ENCODE measurements around the gene CNTNAP2.

CNTNAP2 gene

DNA sequence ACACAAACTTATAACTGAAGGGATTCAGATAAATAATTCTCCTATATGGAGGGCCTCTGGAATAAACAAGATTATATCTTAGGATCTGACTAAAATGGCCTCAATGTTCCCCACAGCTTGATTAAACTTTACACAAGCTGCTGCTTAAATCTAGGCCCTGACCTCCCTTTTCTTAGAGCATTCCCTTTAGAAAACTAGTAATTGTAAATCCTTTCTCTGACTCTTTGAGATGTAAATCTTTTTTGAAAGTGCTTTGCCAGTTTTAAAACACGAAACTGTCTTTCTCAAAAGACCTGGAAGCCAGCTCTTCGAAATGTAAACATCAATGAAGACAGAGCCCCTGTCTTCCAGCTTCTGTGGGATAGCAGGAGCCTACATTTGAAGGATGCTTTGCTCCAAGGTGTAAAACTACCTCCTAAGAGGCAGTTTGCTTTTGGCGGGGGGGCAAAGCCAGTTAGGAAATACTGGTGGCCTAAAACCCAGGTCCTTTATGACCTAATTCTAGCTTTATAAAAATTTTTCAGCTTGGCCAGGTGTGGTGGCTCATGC is 758.7 kb downstream of the CNTNAP2 start:
- TF ChIP-seq YY1 (IDR thresholded peaks at IDR 0.05; ENCODE audit: insufficient read depth, insufficient read length) (no peak), ZNF274 (IDR thresholded peaks at IDR 0.05; ENCODE audit: low read depth, low read length) (no peak), SUZ12 (IDR thresholded peaks at IDR 0.05; ENCODE audit: extremely low read depth, insufficient read depth, insufficient read length) (no peak)
- peak; percentile 33 for DNase-seq (ENCODE audit: low read depth, low spot score)
- Histone ChIP-seq H3K36me3 (ENCODE audit: insufficient read depth, insufficient read length, low read length) (no peaks in the 10 kb centered on the region), H3K4me1 (ENCODE audit: insufficient read depth, insufficient read length) (no peaks in the 10 kb centered on the region), H3K9ac (ENCODE audit: insufficient read length, low read depth) (no peak overlapping the region), H3K27me3 (ENCODE audit: insufficient read depth, insufficient read length) (no peaks in the 10 kb centered on the region), H3K4me3 (ENCODE audit: insufficient read length, low read depth) (no peak overlapping the region), H3K9me3 (ENCODE audit: insufficient read depth, low read length) (no peaks in the 10 kb centered on the region)

- no peaks in the 10 kb centered on the region for H3K36me3 ChIP-seq (ENCODE audit: insufficient read depth, insufficient read length, low read length)
- no peaks in the 10 kb centered on the region for H3K4me1 ChIP-seq (ENCODE audit: insufficient read depth, insufficient read length)
- H3K9me3 ChIP-seq (ENCODE audit: insufficient read depth, low read length), result no peaks in the 10 kb centered on the region
- no peaks in the 10 kb centered on the region for H3K27me3 ChIP-seq (ENCODE audit: insufficient read depth, insufficient read length)
- no peak overlapping the region for H3K4me3 ChIP-seq (ENCODE audit: insufficient read length, low read depth)
- no peak for TF ChIP-seq ZNF274 (IDR thresholded peaks at IDR 0.05; ENCODE audit: low read depth, low read length)
- TF ChIP-seq SUZ12 (IDR thresholded peaks at IDR 0.05; ENCODE audit: extremely low read depth, insufficient read depth, insufficient read length), result no peak
- TF ChIP-seq YY1 (IDR thresholded peaks at IDR 0.05; ENCODE audit: insufficient read depth, insufficient read length), result no peak
- DNase-seq (ENCODE audit: low read depth, low spot score), result no peak
- H3K9ac ChIP-seq (ENCODE audit: insufficient read length, low read depth), result no peak overlapping the region
Measured at GRCh38 chr7:146875981-146876380, 759.4 kb downstream of the CNTNAP2 start.

DNA sequence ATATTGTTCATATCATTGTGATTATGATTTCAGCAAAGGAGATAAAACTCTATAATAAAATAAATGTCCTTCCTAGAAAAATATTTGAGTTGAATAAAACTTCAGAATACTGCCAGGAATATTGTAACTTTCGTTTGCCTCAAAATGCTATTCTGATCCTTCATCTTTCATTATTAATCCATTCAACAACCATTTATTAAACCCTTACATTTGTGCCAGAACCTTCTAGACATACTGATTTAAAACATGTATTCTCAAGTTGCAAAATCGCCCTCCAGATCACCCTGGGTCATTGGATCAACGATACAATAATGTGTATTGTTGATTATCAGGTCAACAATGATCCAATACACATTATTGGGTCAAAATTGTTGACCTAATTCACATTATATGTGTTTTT is 759.8 kb downstream of the CNTNAP2 start:
- Histone ChIP-seq H3K4me1 (ENCODE audit: insufficient read depth, insufficient read length) (no peaks in the 10 kb centered on the region), H3K36me3 (ENCODE audit: insufficient read depth, insufficient read length, low read length) (no peaks in the 10 kb centered on the region), H3K4me3 (ENCODE audit: insufficient read length, low read depth) (no peak overlapping the region), H3K9me3 (ENCODE audit: insufficient read depth, low read length) (no peaks in the 10 kb centered on the region), H3K27me3 (ENCODE audit: insufficient read depth, insufficient read length) (no peaks in the 10 kb centered on the region), H3K9ac (ENCODE audit: insufficient read length, low read depth) (no peak overlapping the region)
- no peak for DNase-seq (ENCODE audit: low read depth, low spot score)
- TF ChIP-seq SUZ12 (IDR thresholded peaks at IDR 0.05; ENCODE audit: extremely low read depth, insufficient read depth, insufficient read length) (no peak), ZNF274 (IDR thresholded peaks at IDR 0.05; ENCODE audit: low read depth, low read length) (no peak), YY1 (IDR thresholded peaks at IDR 0.05; ENCODE audit: insufficient read depth, insufficient read length) (no peak)

- TF ChIP-seq SUZ12 (IDR thresholded peaks at IDR 0.05; ENCODE audit: extremely low read depth, insufficient read depth, insufficient read length), result no peak
- no peak for TF ChIP-seq ZNF274 (IDR thresholded peaks at IDR 0.05; ENCODE audit: low read depth, low read length)
- no peak for TF ChIP-seq YY1 (IDR thresholded peaks at IDR 0.05; ENCODE audit: insufficient read depth, insufficient read length)
- Histone ChIP-seq H3K27me3 (ENCODE audit: insufficient read depth, insufficient read length) (no peaks in the 10 kb centered on the region), H3K4me1 (ENCODE audit: insufficient read depth, insufficient read length) (no peaks in the 10 kb centered on the region), H3K4me3 (ENCODE audit: insufficient read length, low read depth) (no peak overlapping the region), H3K36me3 (ENCODE audit: insufficient read depth, insufficient read length, low read length) (no peaks in the 10 kb centered on the region), H3K9ac (ENCODE audit: insufficient read length, low read depth) (no peak overlapping the region), H3K9me3 (ENCODE audit: insufficient read depth, low read length) (no peaks in the 10 kb centered on the region)
- DNase-seq (ENCODE audit: low read depth, low spot score), result no peak
Measured at GRCh38 chr7:146878901-146879300, 762.3 kb downstream of the CNTNAP2 start.

- H3K9me3 ChIP-seq (ENCODE audit: insufficient read depth, low read length), result no peaks in the 10 kb centered on the region
- no peak overlapping the region for H3K4me3 ChIP-seq (ENCODE audit: insufficient read length, low read depth)
- no peaks in the 10 kb centered on the region for H3K36me3 ChIP-seq (ENCODE audit: insufficient read depth, insufficient read length, low read length)
- DNase-seq (ENCODE audit: low read depth, low spot score), result no peak
- no peaks in the 10 kb centered on the region for H3K27me3 ChIP-seq (ENCODE audit: insufficient read depth, insufficient read length)
- no peak for TF ChIP-seq YY1 (IDR thresholded peaks at IDR 0.05; ENCODE audit: insufficient read depth, insufficient read length)
- TF ChIP-seq SUZ12 (IDR thresholded peaks at IDR 0.05; ENCODE audit: extremely low read depth, insufficient read depth, insufficient read length), result no peak
- no peak for TF ChIP-seq ZNF274 (IDR thresholded peaks at IDR 0.05; ENCODE audit: low read depth, low read length)
- no peak overlapping the region for H3K9ac ChIP-seq (ENCODE audit: insufficient read length, low read depth)
- H3K4me1 ChIP-seq (ENCODE audit: insufficient read depth, insufficient read length), result no peaks in the 10 kb centered on the region
Measured at GRCh38 chr7:146885231-146885630, 768.6 kb downstream of the CNTNAP2 start.

GRCh38 chr7:146889806-146890555 is 773.4 kb downstream of the CNTNAP2 start:
- no peak for DNase-seq (ENCODE audit: low read depth, low spot score)
- H3K9me3 ChIP-seq (ENCODE audit: insufficient read depth, low read length), result no peaks in the 10 kb centered on the region
- H3K36me3 ChIP-seq (ENCODE audit: insufficient read depth, insufficient read length, low read length), result no peaks in the 10 kb centered on the region
- H3K4me3 ChIP-seq (ENCODE audit: insufficient read length, low read depth), result no peak overlapping the region
- no peaks in the 10 kb centered on the region for H3K4me1 ChIP-seq (ENCODE audit: insufficient read depth, insufficient read length)
- no peak overlapping the region for H3K9ac ChIP-seq (ENCODE audit: insufficient read length, low read depth)
- H3K27me3 ChIP-seq (ENCODE audit: insufficient read depth, insufficient read length), result no peaks in the 10 kb centered on the region
- no peak for TF ChIP-seq YY1 (IDR thresholded peaks at IDR 0.05; ENCODE audit: insufficient read depth, insufficient read length)
- no peak for TF ChIP-seq ZNF274 (IDR thresholded peaks at IDR 0.05; ENCODE audit: low read depth, low read length)
- no peak for TF ChIP-seq SUZ12 (IDR thresholded peaks at IDR 0.05; ENCODE audit: extremely low read depth, insufficient read depth, insufficient read length)

DNA sequence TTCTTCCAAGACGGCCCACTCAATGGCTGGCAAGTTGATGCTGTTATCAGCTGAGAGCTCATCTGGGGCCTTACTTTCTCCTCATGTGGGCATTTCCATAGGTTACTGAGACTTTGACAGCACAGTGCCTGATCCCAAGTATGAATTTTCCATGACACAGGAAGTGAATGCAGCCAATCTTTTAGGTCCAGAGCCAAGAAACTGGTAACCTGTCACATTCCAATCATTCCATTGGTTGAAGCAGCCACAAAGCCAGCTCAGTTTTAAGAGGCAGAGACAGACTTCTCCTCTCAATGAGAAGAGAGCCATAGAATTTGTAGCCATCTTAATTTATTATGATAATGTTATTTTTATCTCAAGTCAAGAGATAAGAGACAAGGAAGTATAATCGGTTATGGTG is 775.5 kb downstream of the CNTNAP2 start:
- no peak for DNase-seq (ENCODE audit: low read depth, low spot score)
- Histone ChIP-seq H3K4me1 (ENCODE audit: insufficient read depth, insufficient read length) (no peaks in the 10 kb centered on the region), H3K27me3 (ENCODE audit: insufficient read depth, insufficient read length) (no peaks in the 10 kb centered on the region), H3K9me3 (ENCODE audit: insufficient read depth, low read length) (no peaks in the 10 kb centered on the region), H3K4me3 (ENCODE audit: insufficient read length, low read depth) (no peak overlapping the region), H3K9ac (ENCODE audit: insufficient read length, low read depth) (no peak overlapping the region), H3K36me3 (ENCODE audit: insufficient read depth, insufficient read length, low read length) (no peaks in the 10 kb centered on the region)
- no peak for TF ChIP-seq ZNF274 (IDR thresholded peaks at IDR 0.05; ENCODE audit: low read depth, low read length)
- no peak for TF ChIP-seq YY1 (IDR thresholded peaks at IDR 0.05; ENCODE audit: insufficient read depth, insufficient read length)
